Tongue (tissue), 3 donors: ENCODE results near the gene SLC2A5. TPM values are rescaled to one million over a fixed set of nuclear protein-coding genes. Genes with fewer than 3 reads are reported as not detected.
"Not testable (repeated sequence)": the region's sequence is repeated elsewhere in the genome, so short reads cannot be mapped to it uniquely, and the experiment has no call there.

ENCODE experiments used
- DNase-seq: peaks from one replicate; pipeline ENCODE4 v3.0.0-alpha.2; 2015
- small RNA-seq: library from RNA; depleted of rRNA; stranded (forward); fragments of <200 nt; gene quantifications from one replicate; pipeline ENCODE3, GENCODE V24; 2014; ENCODE audit warnings: low replicate concordance
- total RNA-seq: library from RNA; depleted of rRNA; stranded (reverse); fragments of >200 nt; gene quantifications from one replicate; pipeline ENCODE4 v1.2.3, GENCODE V29; 2014

SLC2A5 gene
- total RNA-seq, 1 donor from 2014 or later = 15.9 TPM

DNA sequence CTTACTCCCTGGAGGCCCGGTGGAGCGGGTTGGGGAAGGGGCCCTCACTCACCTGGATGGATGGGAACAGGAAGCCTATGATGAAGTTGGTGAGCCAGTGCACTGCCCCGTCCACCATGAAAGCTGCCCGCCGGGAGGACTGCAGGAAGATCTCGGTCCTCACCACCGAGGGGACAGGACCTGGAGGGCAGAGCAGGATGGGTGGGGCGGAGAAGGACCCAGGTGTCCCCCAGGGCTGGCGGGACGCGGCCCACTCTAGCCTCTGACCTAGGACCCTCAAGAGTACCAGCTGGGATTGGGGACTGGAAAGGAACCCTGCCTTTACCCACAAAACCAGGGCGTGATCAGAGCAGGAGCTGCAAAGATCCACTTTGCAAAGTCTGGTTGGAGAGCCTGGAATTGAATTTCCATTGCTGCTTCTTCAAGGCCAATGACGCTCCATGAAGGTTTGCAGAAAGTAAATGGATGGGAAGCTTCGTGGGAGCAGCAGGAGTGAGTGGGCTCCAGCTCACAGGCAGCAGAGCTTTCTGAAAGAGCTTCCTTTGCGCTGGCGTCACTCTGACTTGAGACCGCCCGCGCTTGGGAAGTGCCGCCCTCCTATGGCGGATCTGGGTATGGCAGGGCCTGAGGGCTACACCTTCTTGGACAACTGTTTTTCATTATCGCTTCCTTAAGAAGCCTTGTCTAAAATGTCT lies 64.6 kb downstream of the SLC2A5 start:
- DNase-seq = peak; percentile 87

GRCh38 chr1:9004031-9004699 lies 65.3 kb downstream of the SLC2A5 start:
- DNase-seq = no peak

DNA sequence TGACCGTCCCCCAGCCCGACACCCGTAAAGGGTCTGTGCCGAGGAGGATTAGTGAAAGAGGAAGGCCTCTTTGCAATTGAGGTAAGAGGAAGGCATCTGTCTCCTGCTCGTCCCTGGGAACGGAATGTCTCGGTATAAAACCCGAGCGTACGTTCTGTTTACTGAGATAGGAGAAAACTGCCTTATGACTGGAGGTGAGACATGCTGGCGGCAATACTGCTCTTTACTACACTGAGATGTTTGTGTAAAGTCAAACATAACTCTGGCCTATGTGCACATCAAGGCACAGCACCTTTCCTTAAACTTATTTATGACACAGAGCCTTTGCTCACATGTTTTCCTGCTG lies 67.2 kb downstream of the SLC2A5 start:
- not testable (repeated sequence) for DNase-seq

DNA sequence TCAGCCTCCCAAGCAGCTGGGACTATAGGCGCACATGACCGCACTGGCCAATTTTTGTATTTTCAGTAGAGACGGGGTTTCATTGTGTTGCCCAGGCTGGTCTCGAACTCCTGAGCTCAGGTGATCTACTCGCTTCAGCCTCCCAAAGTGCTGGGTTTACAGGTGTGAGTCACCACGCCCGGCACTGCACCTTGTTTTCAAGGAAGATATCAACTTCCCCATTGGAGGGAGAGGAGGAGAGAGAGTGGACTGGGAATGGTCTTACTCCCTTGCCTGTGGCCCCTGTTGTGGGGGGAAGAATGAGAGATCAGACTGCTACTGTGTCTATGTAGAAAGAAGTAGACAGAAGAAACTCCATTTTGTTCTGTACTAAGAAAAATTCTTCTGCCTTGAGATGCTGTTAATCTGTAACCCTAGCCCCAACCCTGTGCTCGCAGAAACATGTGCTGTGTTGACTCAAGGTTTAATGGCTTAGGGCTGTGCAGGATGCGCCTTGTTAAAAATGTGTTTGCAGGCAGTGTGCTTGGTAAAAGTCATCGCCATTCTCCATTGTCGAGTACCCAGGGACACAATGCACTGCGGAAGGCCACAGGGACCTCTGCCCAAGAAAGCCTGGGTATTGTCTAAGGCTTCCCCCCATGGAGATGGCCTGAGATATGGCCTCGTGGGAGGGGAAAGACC lies 67.8 kb downstream of the SLC2A5 start:
- DNase-seq = peak; percentile 36

DNA sequence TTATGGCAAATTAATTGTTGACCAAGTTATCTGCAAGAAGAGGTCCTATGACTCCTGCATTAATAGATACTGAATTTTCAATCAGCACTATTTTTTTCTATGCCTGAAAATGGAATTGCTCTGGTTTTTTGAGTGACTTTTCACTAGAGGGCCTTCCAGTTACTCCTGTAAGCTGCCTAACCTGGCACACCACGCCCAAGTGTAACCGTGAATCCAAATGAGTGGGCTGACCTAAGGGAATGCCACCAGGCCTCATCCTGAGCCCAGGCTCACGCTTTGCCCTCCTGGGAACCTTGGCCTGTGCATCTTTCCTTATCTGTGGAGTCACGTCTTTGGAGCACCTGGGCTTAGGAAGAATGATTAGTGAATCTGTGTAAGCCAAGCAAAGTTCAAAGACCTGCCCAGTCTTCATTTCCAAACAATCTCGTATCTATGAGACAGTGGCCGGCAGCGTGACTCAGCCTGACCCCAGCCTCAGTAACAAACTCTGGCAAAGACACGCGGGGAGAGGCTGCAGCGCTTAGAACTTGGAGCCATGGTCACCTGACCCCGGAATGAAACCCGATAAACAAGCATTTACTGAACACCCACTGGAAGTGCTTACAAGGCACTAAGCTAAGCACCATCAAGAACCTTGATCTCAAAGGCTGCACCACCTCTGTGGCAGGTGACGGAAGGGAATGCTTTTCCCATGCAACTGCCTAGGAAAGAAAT lies 75.3 kb downstream of the SLC2A5 start:
- not testable (repeated sequence) for DNase-seq

GRCh38 chr1:8992936-8993687 lies 76.3 kb downstream of the SLC2A5 start:
- DNase-seq = no peak

- DNase-seq = no peak
These were observed 79.6 kb downstream of the SLC2A5 start for GRCh38 chr1:8989821-8990220.

DNA sequence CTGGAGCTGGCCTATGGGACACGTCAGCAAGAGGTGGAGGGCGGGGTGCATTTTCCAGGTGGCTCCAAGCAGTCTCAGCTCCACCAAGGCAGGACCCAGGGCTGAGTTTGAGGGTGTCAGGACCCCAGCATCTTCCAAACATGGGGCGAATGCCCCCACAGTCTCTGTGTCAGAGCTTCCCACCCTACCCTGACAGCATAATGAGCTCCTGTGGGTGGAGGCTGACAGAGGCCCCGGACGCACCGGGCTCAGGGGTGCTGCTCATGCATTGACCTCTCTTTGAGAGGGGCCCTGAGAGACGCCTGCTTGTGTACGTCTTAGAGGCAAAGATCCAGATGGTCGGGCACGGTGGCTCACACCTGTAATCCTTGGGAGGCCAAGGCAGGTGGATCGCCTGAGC lies 80.4 kb downstream of the SLC2A5 start:
- DNase-seq = no peak

DNA sequence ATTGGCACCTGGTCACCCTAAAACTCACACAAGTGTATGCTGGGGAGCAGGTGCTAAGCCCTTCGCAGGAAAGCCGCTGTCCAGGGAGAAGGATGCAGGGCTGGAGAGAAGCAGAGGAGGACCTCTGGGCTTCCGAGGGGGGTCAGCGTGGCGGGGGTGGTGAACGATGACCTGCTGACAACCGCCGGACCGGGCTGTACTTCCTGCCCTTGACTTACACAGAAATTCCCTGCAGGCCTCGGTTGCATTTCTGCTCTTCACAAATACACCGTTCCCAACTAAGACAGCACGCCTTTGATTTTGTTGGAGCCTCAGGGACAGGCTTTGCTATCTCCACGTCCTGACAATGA lies 80.8 kb downstream of the SLC2A5 start:
- DNase-seq = no peak

GRCh38 chr1:8987881-8988617 lies 81.4 kb downstream of the SLC2A5 start:
- peak; percentile 51 for DNase-seq

- DNase-seq = no peak
These were observed 82.6 kb downstream of the SLC2A5 start for GRCh38 chr1:8986814-8987190.

- DNase-seq = peak; percentile 66
These were observed 83.3 kb downstream of the SLC2A5 start for GRCh38 chr1:8985915-8986813.

Small RNA genes within 50 kb of the gene (small RNA-seq; reads per million reads assigned to genes)
- gene RF00424 = not detected

Other genes with a start within 250 kb of the SLC2A5 start
- gene ENO1, start 190.9 kb downstream of the SLC2A5 start, total RNA-seq = 373 TPM
- gene CA6, start 123.8 kb downstream of the SLC2A5 start, total RNA-seq = 1.0 TPM
- gene SLC2A7, start 43.2 kb downstream of the SLC2A5 start, total RNA-seq = not detected
- 4.9 TPM for gene GPR157, start 59.5 kb upstream of the SLC2A5 start, total RNA-seq
- gene H6PD, start 165.1 kb upstream of the SLC2A5 start, total RNA-seq = 50.5 TPM
- 23.3 TPM for gene SPSB1, start 223.3 kb upstream of the SLC2A5 start, total RNA-seq